HG02571 (cell line): ENCODE measurements around the gene GRAMD2B.
"Not testable (repeated sequence)": the region's sequence is repeated elsewhere in the genome, so short reads cannot be mapped to it uniquely, and the experiment has no call there.

Experiments used
- ATAC-seq: cut with Tn5 transposase; IDR thresholded peaks from one replicate; pipeline ENCODE4 v1.9.1; 2021; ENCODE audit warnings: mild to moderate bottlenecking, moderate library complexity; ENCODE audit not compliant: unreplicated experiment

GRAMD2B gene

GRCh38 chr5:126410623-126411022 lies 12.6 kb upstream of the GRAMD2B start:
- ATAC-seq, result no peak

DNA sequence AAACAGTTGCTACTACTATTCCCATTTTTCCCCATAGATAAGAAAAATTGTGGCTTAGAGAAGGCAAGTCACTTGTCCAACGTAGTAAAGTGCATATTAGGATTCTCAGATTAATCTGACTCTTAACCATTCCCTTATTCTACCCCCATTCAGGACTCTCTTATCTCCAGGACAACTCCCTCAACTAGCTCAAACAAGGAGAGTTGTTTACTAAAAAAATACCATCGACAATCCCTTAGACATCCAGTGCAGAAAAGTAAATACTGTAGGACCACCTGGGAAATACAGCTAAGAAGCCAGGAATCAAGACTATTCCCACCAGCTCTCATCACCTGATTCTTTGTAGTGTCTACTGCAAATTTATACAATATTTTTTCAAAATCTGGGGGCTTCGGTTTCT lies 9.4 kb upstream of the GRAMD2B start:
- ATAC-seq, result no peak

DNA sequence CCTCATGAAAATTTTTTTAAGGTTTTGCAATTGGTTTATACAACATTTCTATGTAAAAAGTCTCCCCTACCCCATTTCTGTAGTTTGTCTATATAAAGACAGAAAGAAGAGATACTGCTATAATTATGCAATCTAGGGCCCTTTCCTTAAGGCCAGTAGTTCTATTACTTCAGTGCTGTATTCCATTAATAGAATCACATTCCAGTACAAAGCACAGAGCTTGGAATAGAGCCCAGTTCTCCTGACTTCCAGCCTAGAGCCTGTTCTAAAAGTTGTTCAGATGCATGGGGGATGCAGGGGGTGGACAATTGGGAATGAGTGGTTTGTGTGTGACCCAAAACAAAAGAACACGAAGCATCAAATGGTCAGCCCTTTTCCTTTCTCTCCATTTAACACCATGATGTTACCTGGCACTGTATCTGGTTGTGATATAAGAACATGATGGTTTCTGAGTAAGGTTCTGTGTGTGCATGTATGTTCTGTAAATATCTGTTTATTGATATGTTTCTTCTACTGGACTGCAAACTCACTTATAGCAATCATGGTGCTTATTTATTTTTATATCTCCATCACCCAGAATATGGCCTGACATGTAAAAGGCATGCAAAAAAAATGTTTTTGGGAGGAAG lies 8.2 kb upstream of the GRAMD2B start:
- no peak for ATAC-seq

- no peak for ATAC-seq
Observed at GRCh38 chr5:126415789-126416188, 7.4 kb upstream of the GRAMD2B start.

DNA sequence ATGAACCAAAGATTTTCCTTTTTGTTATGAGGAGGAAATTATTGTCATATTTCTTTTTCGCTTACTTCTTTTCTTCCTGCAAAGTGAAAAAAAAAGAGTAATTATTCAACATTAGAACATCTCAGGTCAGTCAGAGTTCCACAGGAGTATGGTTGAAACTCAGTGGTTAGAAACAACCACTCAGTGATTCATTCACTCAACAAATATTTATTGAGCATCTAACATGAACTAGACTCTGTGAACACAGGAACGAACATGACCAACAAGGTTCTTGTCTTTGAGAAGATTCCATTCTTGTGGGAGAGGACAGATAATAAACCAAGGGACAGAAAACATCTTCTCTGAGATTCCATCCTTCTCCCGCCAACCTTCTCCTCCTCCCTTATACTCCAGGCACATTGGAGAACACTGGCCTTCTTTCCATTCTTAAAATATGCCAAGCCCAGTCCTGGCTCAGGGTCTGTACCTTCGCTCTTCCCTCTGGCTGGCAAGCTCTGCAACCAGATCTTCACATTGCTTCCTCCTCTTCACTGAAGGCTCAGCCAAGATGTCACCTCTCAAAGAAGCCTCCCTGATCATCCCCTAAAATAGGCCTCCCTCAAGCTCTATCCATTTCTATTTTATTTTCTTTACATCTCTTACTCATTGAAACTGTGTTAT lies 6.8 kb upstream of the GRAMD2B start:
- no peak for ATAC-seq

GRCh38 chr5:126417178-126417577 lies 6.0 kb upstream of the GRAMD2B start:
- no peak for ATAC-seq

DNA sequence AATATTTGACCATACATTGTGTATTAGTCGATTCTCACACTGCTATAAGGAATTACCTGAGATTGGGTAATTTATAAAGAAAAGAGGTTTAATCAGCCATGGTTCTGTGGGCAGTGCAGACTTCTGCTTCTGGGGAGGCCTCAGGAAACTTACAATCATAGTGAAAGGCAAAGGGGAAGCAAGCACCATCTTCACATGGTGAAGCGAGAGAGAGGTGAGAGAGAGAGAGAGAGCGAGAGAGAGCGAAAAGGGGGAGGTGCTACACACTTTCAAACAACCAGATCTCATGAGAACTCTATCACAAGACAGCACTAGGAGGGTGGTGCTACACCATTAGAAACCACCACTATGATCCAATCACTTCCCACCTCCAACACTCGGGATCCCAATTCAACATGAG lies 4.1 kb upstream of the GRAMD2B start:
- no peak for ATAC-seq

DNA sequence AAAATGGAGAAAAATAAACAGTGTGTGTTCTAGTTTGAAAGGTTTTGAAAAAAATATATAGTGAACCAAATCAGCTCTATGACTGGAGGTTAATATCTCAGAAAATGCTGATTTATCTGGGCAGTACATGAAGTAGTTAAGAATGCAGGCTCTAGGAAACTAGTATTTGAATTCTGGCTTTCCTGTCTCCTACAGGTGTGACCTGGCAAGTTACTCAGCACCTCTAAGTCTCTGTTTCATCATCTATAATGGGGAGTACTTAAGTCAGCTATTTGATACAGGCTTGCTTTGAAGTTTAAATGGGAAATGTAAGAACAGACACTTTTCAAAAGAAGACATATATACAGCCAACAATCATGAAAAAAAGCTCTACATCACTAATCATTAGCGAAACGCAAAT lies 5.2 kb downstream of the GRAMD2B start:
- no peak for ATAC-seq

- ATAC-seq, result no peak
Observed at GRCh38 chr5:126430631-126431030, 7.4 kb downstream of the GRAMD2B start.

DNA sequence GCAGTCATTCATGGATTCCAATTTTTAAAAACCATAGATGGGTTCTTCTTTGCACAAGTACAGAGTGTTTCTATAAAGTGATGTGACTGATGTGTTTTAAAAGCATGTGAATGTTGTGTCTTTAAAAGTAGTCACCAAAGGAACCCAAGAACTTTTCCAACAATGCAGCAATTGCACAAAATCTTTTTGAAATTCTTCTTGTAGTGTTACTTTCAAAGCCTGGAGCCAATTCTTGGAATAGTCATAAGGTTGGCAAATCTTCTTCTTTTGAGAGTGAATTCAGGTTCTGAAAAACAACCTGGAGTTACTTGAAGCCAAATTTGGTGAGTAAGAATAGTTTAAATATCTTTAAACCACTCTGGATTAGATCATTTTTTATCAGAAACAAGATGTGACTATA lies 10.5 kb downstream of the GRAMD2B start:
- no peak for ATAC-seq

DNA sequence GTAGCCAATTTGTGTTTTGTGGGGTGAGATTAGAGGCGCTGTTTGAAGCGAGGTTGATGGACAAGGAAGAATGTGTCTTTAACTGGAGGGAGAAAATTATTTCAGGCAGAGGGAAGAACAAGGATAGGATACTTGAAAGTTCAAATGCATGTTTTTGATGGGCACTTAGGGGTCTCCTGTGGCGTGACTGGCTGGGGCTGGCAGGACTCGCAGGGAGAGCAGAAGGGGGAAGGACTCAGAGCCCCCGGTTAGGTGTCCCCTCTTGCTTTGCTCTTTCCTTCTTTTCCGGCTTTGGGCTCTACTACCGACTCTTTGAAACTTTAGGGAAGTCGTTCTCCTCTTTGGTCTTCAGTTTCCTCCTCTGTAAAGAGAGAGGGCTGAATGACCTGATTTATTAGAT lies 12.1 kb downstream of the GRAMD2B start:
- ATAC-seq, result no peak

DNA sequence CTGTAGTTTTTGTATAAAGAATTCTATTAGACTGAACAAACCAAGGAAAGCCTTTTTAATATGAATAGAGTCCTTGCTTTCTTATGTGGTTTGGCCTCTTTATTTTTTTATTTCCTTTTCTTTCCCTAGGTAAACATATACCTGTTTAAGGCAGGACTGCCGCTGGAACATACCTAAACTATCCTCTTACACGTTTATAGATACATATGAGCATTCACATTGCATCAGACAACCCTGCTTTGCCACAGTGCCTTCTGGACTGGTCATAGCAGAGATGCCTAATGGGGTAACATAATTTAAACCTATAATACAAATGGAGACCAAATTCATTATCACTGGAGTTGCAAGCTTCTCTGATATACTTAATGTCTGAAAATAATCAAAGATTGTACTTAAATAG lies 12.5 kb downstream of the GRAMD2B start:
- no peak for ATAC-seq

- ATAC-seq, result no peak
Observed at GRCh38 chr5:126437721-126438120, 14.5 kb downstream of the GRAMD2B start.

- ATAC-seq, result peak; percentile 83
Observed at GRCh38 chr5:126438267-126438666, 15.1 kb downstream of the GRAMD2B start.

GRCh38 chr5:126438868-126439267 lies 15.7 kb downstream of the GRAMD2B start:
- ATAC-seq, result no peak

GRCh38 chr5:126439724-126440123 lies 16.5 kb downstream of the GRAMD2B start:
- not testable (repeated sequence) for ATAC-seq

DNA sequence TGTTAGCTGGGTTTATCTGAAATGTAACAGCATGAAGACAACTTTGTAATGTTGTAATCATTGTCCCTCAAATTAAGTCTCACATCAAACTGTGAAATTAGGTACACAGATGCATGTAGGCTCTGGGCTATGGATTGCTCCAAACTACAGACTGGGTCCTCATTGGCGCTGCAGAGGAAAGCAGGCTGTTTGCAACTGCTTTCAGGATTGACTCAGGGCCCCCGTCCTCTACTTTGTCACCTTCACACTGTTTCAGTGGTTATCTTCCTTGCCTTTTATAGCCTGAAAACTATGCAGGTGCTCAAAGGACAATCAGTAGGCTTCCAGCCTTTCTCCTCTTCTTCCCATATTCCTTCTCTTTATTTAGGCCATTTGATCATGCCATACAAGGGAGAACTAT lies 18.0 kb downstream of the GRAMD2B start:
- ATAC-seq, result no peak

DNA sequence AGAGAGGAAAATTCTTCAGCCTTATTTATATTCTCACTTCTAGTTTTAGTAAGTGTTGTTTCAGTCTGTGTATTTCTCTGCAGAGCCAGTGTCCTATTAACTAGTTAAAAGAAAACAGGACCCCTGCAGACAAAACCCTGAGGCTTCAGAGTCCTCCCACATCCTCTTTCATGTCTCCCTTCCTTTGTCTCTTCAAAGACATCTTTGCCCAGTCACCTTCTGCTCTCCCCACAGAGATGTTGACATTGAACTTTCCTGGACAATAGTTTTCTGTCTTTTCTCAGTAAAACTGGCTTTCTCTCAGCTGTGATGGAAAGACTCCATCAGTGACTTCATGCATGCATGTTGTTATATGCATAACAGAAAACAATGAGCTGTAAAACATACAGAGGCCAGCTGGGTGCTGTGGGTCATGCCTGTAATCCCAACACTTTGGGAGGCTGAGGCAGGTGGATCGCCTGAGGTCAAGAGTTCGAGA lies 20.2 kb downstream of the GRAMD2B start:
- peak; percentile 90 for ATAC-seq

- no peak for ATAC-seq
Observed at GRCh38 chr5:126444137-126444536, 20.9 kb downstream of the GRAMD2B start.

- ATAC-seq, result no peak
Observed at GRCh38 chr5:126445502-126446174, 22.4 kb downstream of the GRAMD2B start.

DNA sequence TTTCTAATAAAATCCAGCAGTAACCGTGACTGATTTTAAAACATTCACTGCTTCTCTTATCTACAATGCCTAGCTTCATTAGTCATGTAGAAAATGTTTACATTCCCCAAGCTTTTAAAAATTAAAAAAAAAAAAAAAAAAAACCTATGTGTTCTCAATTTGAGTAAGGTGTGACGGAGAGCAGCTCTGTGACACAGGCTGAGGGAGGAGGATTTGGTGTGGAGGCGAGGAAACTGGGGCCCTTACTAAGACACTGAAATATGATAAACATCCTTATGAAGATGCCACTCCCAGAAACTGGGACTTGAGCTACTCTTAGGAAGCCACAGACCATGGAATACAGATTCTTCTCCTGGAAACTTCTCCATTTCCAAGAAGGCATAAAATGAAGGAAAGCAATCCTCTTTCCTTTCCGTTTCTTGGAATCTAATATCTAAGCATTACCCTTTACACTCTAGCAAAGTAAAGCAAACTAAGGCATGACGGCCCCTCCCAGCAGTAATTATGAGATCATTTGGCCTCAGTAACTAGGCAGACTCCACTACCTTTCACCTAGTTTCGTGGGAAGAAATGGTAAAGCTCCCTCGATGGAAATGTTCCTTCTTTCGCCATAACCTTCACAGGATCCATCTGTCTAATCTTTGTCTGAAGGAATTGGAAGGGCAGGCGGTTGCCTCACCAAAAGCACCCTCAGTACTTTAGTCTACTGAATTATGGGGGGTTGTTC lies 23.5 kb downstream of the GRAMD2B start:
- ATAC-seq, result no peak

- ATAC-seq, result no peak
Observed at GRCh38 chr5:126448720-126449119, 25.5 kb downstream of the GRAMD2B start.
